Activated naive CD4-positive, alpha-beta T cell treated with anti-CD3 and anti-CD28 coated beads, Interleukin-2, amount 50 U/mL, for 72 hours (primary cell): ENCODE data around the gene PPM1K. TPM values are rescaled to one million over a fixed set of nuclear protein-coding genes. Genes with fewer than 3 reads are reported as not detected.
"Not testable (repeated sequence)": the region's sequence is repeated elsewhere in the genome, so short reads cannot be mapped to it uniquely, and the experiment has no call there.

ENCODE experiments used
- ATAC-seq, 2 donors: fragments of 150-1000 bp; cut with Tn5 transposase; 2 replicates each; pipeline ENCODE4 v1.10.0; 2021; ENCODE audit warnings: mild to moderate bottlenecking in 2 of 2, moderate library complexity in 2 of 2
- DNase-seq, 2 donors: peaks; one replicate each; pipeline ENCODE4 v3.0.0; 2021 to 2022; ENCODE audit warnings: low spot score in 2 of 2
- H3K27ac Mint-ChIP-seq, 2 donors: one replicate each; pipeline ENCODE4 v1.8.0; 2022; ENCODE audit warnings: mild to moderate bottlenecking in 2 of 2, mixed read lengths in 2 of 2
- H3K36me3 Mint-ChIP-seq, 2 donors: one replicate each; pipeline ENCODE4 v1.8.0; 2022; ENCODE audit warnings: mixed read lengths in 2 of 2
- H3K9me3 Mint-ChIP-seq, 2 donors: one replicate each; pipeline ENCODE4 v1.8.0; 2022; ENCODE audit warnings: mixed read lengths in 2 of 2
- total RNA-seq, 2 donors: library from RNA; stranded (reverse); gene quantifications; one replicate each; pipeline ENCODE4 v1.2.3, GENCODE V29; 2022

Gene PPM1K
- 10 to 100 TPM; 48.4 to 55.8 TPM for total RNA-seq

GRCh38 chr4:88284439-88285234, at the start of gene PPM1K:
TSS of gene PPM1K (minus strand) at chr4:88284561. CDS start at chr4:88278583, 5,978 bp downstream.
- H3K27ac Mint-ChIP-seq, result peak within 1 kb of the TSS; percentile 99 to 100
- DNase-seq (peak; percentile 98 to 100), ATAC-seq (peak; percentile 92 to 93)
- peaks cover 26 to 34% of the 10 kb centered on the region in 2 donors for H3K36me3 Mint-ChIP-seq
- no peaks in the 10 kb centered on the region for H3K9me3 Mint-ChIP-seq

- H3K36me3 Mint-ChIP-seq, result no peaks in the 10 kb centered on the region
- no peak overlapping the region for H3K27ac Mint-ChIP-seq
- no peaks in the 10 kb centered on the region for H3K9me3 Mint-ChIP-seq
- no peak for DNase-seq
- no peak for ATAC-seq
Observed at GRCh38 chr4:88333741-88334405, 49.5 kb upstream of the PPM1K start.

- H3K9me3 Mint-ChIP-seq, result no peaks in the 10 kb centered on the region
- ATAC-seq (no peak), DNase-seq (no peak)
- no peak overlapping the region for H3K27ac Mint-ChIP-seq
- no peaks in the 10 kb centered on the region for H3K36me3 Mint-ChIP-seq
Observed at GRCh38 chr4:88327665-88328064, 43.3 kb upstream of the PPM1K start.

- peak; percentile 85 to 86 for ATAC-seq
- Mint-ChIP-seq H3K27ac (peak overlapping the region; percentile 66 to 86), H3K9me3 (no peaks in the 10 kb centered on the region), H3K36me3 (no peaks in the 10 kb centered on the region)
- DNase-seq, result peak in 1 of 2 donors; percentile 33
Observed at GRCh38 chr4:88320780-88321373, 36.5 kb upstream of the PPM1K start.

- Mint-ChIP-seq H3K36me3 (no peaks in the 10 kb centered on the region), H3K9me3 (no peaks in the 10 kb centered on the region), H3K27ac (peak overlapping the region; percentile 66 to 86)
- DNase-seq, result no peak
- ATAC-seq, result peak; percentile 56 to 74
Observed at GRCh38 chr4:88320224-88320779, 35.9 kb upstream of the PPM1K start.

GRCh38 chr4:88318751-88319350, 34.5 kb upstream of the PPM1K start:
- DNase-seq (no peak), ATAC-seq (no peak)
- peak overlapping the region in 1 of 2 donors; percentile 5 for H3K27ac Mint-ChIP-seq
- H3K9me3 Mint-ChIP-seq, result no peaks in the 10 kb centered on the region
- no peaks in the 10 kb centered on the region for H3K36me3 Mint-ChIP-seq

GRCh38 chr4:88315460-88316017, 31.2 kb upstream of the PPM1K start:
- Mint-ChIP-seq H3K9me3 (peaks cover 6 to 17% of the 10 kb centered on the region in 2 donors), H3K27ac (no peak overlapping the region), H3K36me3 (peaks cover 9 to 10% of the 10 kb centered on the region in 2 donors)
- ATAC-seq, result no peak
- no peak for DNase-seq

GRCh38 chr4:88313088-88313624, 28.8 kb upstream of the PPM1K start:
- H3K27ac Mint-ChIP-seq, DNase-seq, ATAC-seq: not testable (repeated sequence)
- H3K36me3 Mint-ChIP-seq, result peaks cover 9 to 10% of the 10 kb centered on the region in 2 donors
- H3K9me3 Mint-ChIP-seq, result peaks cover 6 to 19% of the 10 kb centered on the region in 2 donors

- H3K36me3 Mint-ChIP-seq, result peaks cover 9 to 10% of the 10 kb centered on the region in 2 donors
- DNase-seq, result no peak
- no peak for ATAC-seq
- H3K27ac Mint-ChIP-seq, result no peak overlapping the region
- peaks cover 6 to 22% of the 10 kb centered on the region in 2 donors for H3K9me3 Mint-ChIP-seq
Observed at GRCh38 chr4:88308587-88308986, 24.2 kb upstream of the PPM1K start.

- H3K36me3 Mint-ChIP-seq, result no peaks in the 10 kb centered on the region
- H3K27ac Mint-ChIP-seq, result no peak overlapping the region
- ATAC-seq (no peak), DNase-seq (no peak)
- no peaks in the 10 kb centered on the region for H3K9me3 Mint-ChIP-seq
Observed at GRCh38 chr4:88297725-88298454, 13.5 kb upstream of the PPM1K start.

GRCh38 chr4:88297212-88297516, 12.8 kb upstream of the PPM1K start:
- Mint-ChIP-seq H3K9me3 (no peaks in the 10 kb centered on the region), H3K36me3 (no peaks in the 10 kb centered on the region), H3K27ac (no peak overlapping the region)
- DNase-seq (no peak), ATAC-seq (no peak)

GRCh38 chr4:88296413-88297211, 12.3 kb upstream of the PPM1K start:
- ATAC-seq, result no peak
- no peaks in the 10 kb centered on the region for H3K36me3 Mint-ChIP-seq
- no peaks in the 10 kb centered on the region for H3K9me3 Mint-ChIP-seq
- DNase-seq, result no peak
- H3K27ac Mint-ChIP-seq, result no peak overlapping the region

GRCh38 chr4:88295656-88296055, 11.3 kb upstream of the PPM1K start:
- DNase-seq, result no peak
- H3K36me3 Mint-ChIP-seq, result no peaks in the 10 kb centered on the region

GRCh38 chr4:88291003-88291402, 6.6 kb upstream of the PPM1K start:
- no peaks in the 10 kb centered on the region for H3K9me3 Mint-ChIP-seq
- no peak overlapping the region for H3K27ac Mint-ChIP-seq
- no peak for DNase-seq
- H3K36me3 Mint-ChIP-seq, result no peaks in the 10 kb centered on the region
- no peak for ATAC-seq

More at GRCh38 chr4:88295656-88296055, 11.3 kb upstream of the PPM1K start:
- Mint-ChIP-seq H3K9me3 (no peaks in the 10 kb centered on the region), H3K27ac (no peak overlapping the region)
- no peak for ATAC-seq

- DNase-seq (no peak), ATAC-seq (no peak)
Observed at GRCh38 chr4:88286897-88287296, 2.5 kb upstream of the PPM1K start.

More at GRCh38 chr4:88286897-88287296, 2.5 kb upstream of the PPM1K start:
- no peak overlapping the region for H3K27ac Mint-ChIP-seq
- H3K9me3 Mint-ChIP-seq, result no peaks in the 10 kb centered on the region
- peaks cover 19 to 21% of the 10 kb centered on the region in 2 donors for H3K36me3 Mint-ChIP-seq
